ENCODE measurements around the gene STON2. TPM values are rescaled to one million over a fixed set of nuclear protein-coding genes. Genes with fewer than 3 reads are reported as not detected.

Gene STON2
- total and polyA plus RNA-seq, 2 of the 13 experiments (the other 11 are each of a cell fraction or from before 2014, with no cell fraction given) = 2.1 to 11.0 TPM

GRCh38 chr14:81220580-81220829 is 179.6 kb downstream of the STON2 start (continued):
- TF ChIP-seq E2F5 (CRISPR knock-in tag; conservative IDR thresholded peaks at IDR 0.05) (no peak), RARG (CRISPR knock-in tag; IDR thresholded peaks at IDR 0.05; ENCODE audit: low read depth) (no peak), AGO2 (optimal IDR thresholded peaks at IDR 0.05; ENCODE audit: low read depth, low read length) (peak; percentile 43), WIZ (CRISPR knock-in tag; IDR thresholded peaks at IDR 0.05) (no peak), POLR2A (IDR thresholded peaks at IDR 0.05; ENCODE audit: insufficient read depth in 1 of 2, low read depth in 2 of 2, low read length in 2 of 2) (peak in 1 of 2 experiments; percentile 99; a peak in 2 of 4 replicates), ZBTB8A (CRISPR knock-in tag; IDR thresholded peaks at IDR 0.05; ENCODE audit: borderline replicate concordance, low read depth) (no peak), MEF2D (CRISPR knock-in tag; IDR thresholded peaks at IDR 0.05) (no peak), RBM22 (optimal IDR thresholded peaks at IDR 0.05; ENCODE audit: low read length) (peak; percentile 41), MED13 (CRISPR knock-in tag; IDR thresholded peaks at IDR 0.05) (no peak), HNRNPL (IDR thresholded peaks at IDR 0.05; ENCODE audit: low read depth, low read length) (0 out of 2 replicates have a peak, but pooled peaks have one; percentile 42), NFATC3 (CRISPR knock-in tag; IDR thresholded peaks at IDR 0.05) (no peak), ZIK1 (CRISPR knock-in tag; IDR thresholded peaks at IDR 0.05; ENCODE audit: borderline replicate concordance, low read depth) (no peak), MTA1 (CRISPR knock-in tag; IDR thresholded peaks at IDR 0.05; ENCODE audit: borderline replicate concordance) (no peak), CBFB (CRISPR knock-in tag; IDR thresholded peaks at IDR 0.05) (no peak), CENPX (CRISPR knock-in tag; IDR thresholded peaks at IDR 0.05) (no peak), ZNF230 (CRISPR knock-in tag; IDR thresholded peaks at IDR 0.05) (no peak), RAD21 (CRISPR knock-in tag; IDR thresholded peaks at IDR 0.05) (no peak), TEAD3 (CRISPR knock-in tag; optimal IDR thresholded peaks at IDR 0.05; ENCODE audit: borderline replicate concordance) (no peak), ZNF800 (CRISPR knock-in tag; IDR thresholded peaks at IDR 0.05) (no peak), GATA4 (IDR thresholded peaks at IDR 0.05; ENCODE audit: borderline replicate concordance, low read depth) (0 out of 2 replicates have a peak, but pooled peaks have one; percentile 66), ZBTB40 (IDR thresholded peaks at IDR 0.05) (no peak), ZBTB40 (CRISPR knock-in tag; IDR thresholded peaks at IDR 0.05) (no peak)
